Liver (tissue), 9 donors: ENCODE data around the gene RAP1GAP2. TPM values are rescaled to one million over a fixed set of nuclear protein-coding genes. Genes with fewer than 3 reads are reported as not detected.

Source experiments
- DNase-seq: peaks from one replicate; pipeline ENCODE4 v3.0.0-alpha.2; 2017; ENCODE audit warnings: low spot score
- H3K27ac ChIP-seq, 2 donors: one replicate each; pipeline ENCODE4 v1.7.0; 2013; ENCODE audit warnings: inconsistent platforms in 2 of 2, low read length in 2 of 2, control low read depth in 1 of 2, low read depth in 1 of 2, mild to moderate bottlenecking in 1 of 2
- H3K27me3 ChIP-seq, 4 donors: one replicate each; pipeline versions ENCODE4 v1.6.1 to v1.7.0; 2013; ENCODE audit warnings: low read length in 3 of 4, inconsistent platforms in 1 of 4, mild to moderate bottlenecking in 1 of 4, moderate library complexity in 1 of 4; ENCODE audit not compliant: control insufficient read depth in 4 of 4, insufficient read depth in 4 of 4
- H3K36me3 ChIP-seq, 4 donors: one replicate each; pipeline versions ENCODE4 v1.6.1 to v1.7.0; 2013; ENCODE audit warnings: low read length in 3 of 4, mild to moderate bottlenecking in 3 of 4, low read depth in 1 of 4, moderate library complexity in 1 of 4; ENCODE audit not compliant: control insufficient read depth in 4 of 4, insufficient read depth in 3 of 4
- H3K4me1 ChIP-seq, 4 donors: one replicate each; pipeline versions ENCODE4 v1.6.1 to v1.7.0; 2013; ENCODE audit warnings: low read length in 3 of 4, mild to moderate bottlenecking in 3 of 4, moderate library complexity in 1 of 4; ENCODE audit not compliant: control insufficient read depth in 4 of 4, insufficient read depth in 4 of 4
- H3K4me3 ChIP-seq, 3 donors: one replicate each; pipeline versions ENCODE4 v1.6.1 to v1.7.0; 2013; ENCODE audit warnings: low read length in 3 of 3, control low read depth in 1 of 3, low read depth in 1 of 3, mild to moderate bottlenecking in 1 of 3
- H3K9ac ChIP-seq, 2 donors: one replicate each; pipeline ENCODE4 v1.7.0; 2013; ENCODE audit warnings: low read length in 2 of 2, mild to moderate bottlenecking in 2 of 2, moderate library complexity in 2 of 2, control low read depth in 1 of 2, low read depth in 1 of 2
- H3K9me3 ChIP-seq, 4 donors: one replicate each; pipeline versions ENCODE4 v1.6.1 to v1.7.0; 2013; ENCODE audit warnings: low read length in 3 of 4; ENCODE audit not compliant: control insufficient read depth in 4 of 4
- CTCF ChIP-seq: fragments of 150-350 bp; IDR thresholded peaks from 2 replicates; pipeline ENCODE4 v1.5.1; 2017; ENCODE audit warnings: improper control_type of control experiment, low read depth, low read length; ENCODE audit not compliant: missing input control
- FOXA1 ChIP-seq: IDR thresholded peaks from 2 replicates; pipeline ENCODE4 v1.6.1; 2016; ENCODE audit warnings: antibody characterized with exemption
- FOXA2 ChIP-seq: IDR thresholded peaks from 2 replicates; pipeline ENCODE4 v1.6.1; 2016; ENCODE audit warnings: antibody characterized with exemption
- GABPA ChIP-seq, 2 donors: IDR thresholded peaks in 1 of 2; conservative IDR thresholded peaks in 1 of 2; 2 replicates each; pipeline ENCODE4 v1.6.1; 2016; ENCODE audit warnings: antibody characterized with exemption in 2 of 2, mild to moderate bottlenecking in 1 of 2, moderate library complexity in 1 of 2
- HNF4A ChIP-seq, 2 donors: conservative IDR thresholded peaks; 2 replicates each; pipeline ENCODE4 v1.6.1; 2016; ENCODE audit warnings: antibody characterized with exemption in 2 of 2, mild to moderate bottlenecking in 2 of 2
- HNF4G ChIP-seq: IDR thresholded peaks from 2 replicates; pipeline ENCODE4 v1.6.1; 2016; ENCODE audit warnings: antibody characterized with exemption
- JUND ChIP-seq, 2 donors: IDR thresholded peaks; 2 replicates each; pipeline ENCODE4 v1.6.1; 2016; ENCODE audit warnings: antibody characterized with exemption in 2 of 2
- NR2F2 ChIP-seq: IDR thresholded peaks from 2 replicates; pipeline ENCODE4 v1.6.1; 2016; ENCODE audit warnings: antibody characterized with exemption
- RAD21 ChIP-seq, 2 donors: IDR thresholded peaks; 2 replicates each; pipeline ENCODE4 v1.6.1; 2016; ENCODE audit warnings: antibody characterized with exemption in 2 of 2, mild to moderate bottlenecking in 2 of 2
- REST ChIP-seq: IDR thresholded peaks from 2 replicates; pipeline ENCODE4 v1.6.1; 2016; ENCODE audit warnings: antibody characterized with exemption, mild to moderate bottlenecking
- RXRA ChIP-seq, 2 donors: IDR thresholded peaks; 2 replicates each; pipeline ENCODE4 v1.6.1; 2017 to 2018; ENCODE audit warnings: antibody characterized with exemption in 2 of 2, mild to moderate bottlenecking in 1 of 2
- YY1 ChIP-seq: IDR thresholded peaks from 2 replicates; pipeline ENCODE4 v1.6.1; 2016; ENCODE audit warnings: antibody characterized with exemption, mild to moderate bottlenecking
- ZBTB33 ChIP-seq: IDR thresholded peaks from 2 replicates; pipeline ENCODE4 v1.6.1; 2016; ENCODE audit warnings: antibody characterized with exemption
- WGBS: extraction: QIAGEN DNeasy Blood & Tissue Kit; methylation state at CpG from one replicate; pipeline ENCODE4 v1.1.7; 2013; 5-methylcytosine and 5-hydroxymethylcytosine counted together
- polyA plus RNA-seq, 2 donors: library from polyadenylated mRNA; stranded (reverse) in 1 of 2; unstranded in 1 of 2; fragments of 200-250 nt in 1 of 2; fragments of >200 nt in 1 of 2; fragmentation: Nextera tagmentation in 1 of 2; extraction: Ambion mirVana in 1 of 2; gene quantifications; one replicate each; pipeline versions ENCODE4 v1.2.1 to v1.2.3, GENCODE V29; 2013 to 2015
- total RNA-seq, 2 donors: library from RNA; depleted of rRNA; stranded (reverse); fragments of >200 nt; gene quantifications; one replicate each; pipeline ENCODE4 v1.2.3, GENCODE V29; 2014
- TF ChIP-seq, protein P1 (sequence below): IDR thresholded peaks from 2 replicates; pipeline ENCODE4 v1.6.1; 2016; ENCODE audit warnings: antibody characterized with exemption
- TF ChIP-seq, protein P2 (sequence below): IDR thresholded peaks from 2 replicates; pipeline ENCODE4 v1.6.1; 2016; ENCODE audit warnings: antibody characterized with exemption
- donor health status: healthy.
- donor health status: healthy.
- donor health status: healthy.
- donor health status: healthy.
- donor health status: healthy.

The RAP1GAP2 gene
- total and polyA plus RNA-seq, 4 donors = 0.56 to 1.7 (median 1.1) TPM

DNA sequence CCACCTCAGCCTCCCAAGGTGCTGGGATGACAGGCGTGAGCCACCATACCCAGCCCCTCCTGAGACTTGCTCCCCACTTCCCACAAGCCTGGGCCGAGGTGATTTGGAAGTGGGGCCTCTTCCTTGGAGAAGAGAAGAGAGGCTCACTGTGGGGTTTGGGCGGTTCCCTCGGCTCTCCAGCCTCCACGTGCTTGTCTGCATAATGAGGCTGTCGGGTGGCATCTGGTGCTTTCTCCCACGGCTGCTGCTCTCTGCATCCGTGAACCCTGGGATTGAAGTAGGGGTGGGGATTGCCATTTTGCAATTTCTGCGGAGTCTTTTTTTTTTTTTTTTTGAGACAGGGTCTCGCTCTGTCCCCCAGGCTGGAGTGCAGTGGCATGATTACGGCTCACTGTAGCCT is 101.4 kb downstream of the RAP1GAP2 start (continued):
- TF ChIP-seq FOXA1 (no peak), RXRA (IDR thresholded peaks at IDR 0.05) (no peak)
- TF ChIP-seq, protein P1, sequence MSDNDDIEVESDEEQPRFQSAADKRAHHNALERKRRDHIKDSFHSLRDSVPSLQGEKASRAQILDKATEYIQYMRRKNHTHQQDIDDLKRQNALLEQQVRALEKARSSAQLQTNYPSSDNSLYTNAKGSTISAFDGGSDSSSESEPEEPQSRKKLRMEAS = no peak

- H3K27ac ChIP-seq = no peak overlapping the region
- no peaks in the 10 kb centered on the region for H3K4me1 ChIP-seq
- H3K9me3 ChIP-seq = no peaks in the 10 kb centered on the region
- no peak for DNase-seq
- no peak overlapping the region for H3K9ac ChIP-seq
- H3K36me3 ChIP-seq = no peaks in the 10 kb centered on the region
- 82% methylated on average over 15 of the region's 15 CpGs for WGBS
- H3K4me3 ChIP-seq = no peak overlapping the region
- TF ChIP-seq JUND (IDR thresholded peaks at IDR 0.05) = no peak
- TF ChIP-seq GABPA (IDR thresholded peaks at IDR 0.05 in 1 of 2, conservative IDR thresholded peaks at IDR 0.05 in 1 of 2) = no peak
- no peak for TF ChIP-seq NR2F2
- TF ChIP-seq RAD21 (IDR thresholded peaks at IDR 0.05) = no peak
- no peak for TF ChIP-seq ZBTB33
- no peaks in the 10 kb centered on the region for H3K27me3 ChIP-seq
These were observed 102.2 kb downstream of the RAP1GAP2 start for GRCh38 chr17:2898255-2898926.

GRCh38 chr17:2899906-2900305 is 103.7 kb downstream of the RAP1GAP2 start:
- DNase-seq = no peak
- Histone ChIP-seq H3K4me3 (no peak overlapping the region), H3K27me3 (no peaks in the 10 kb centered on the region), H3K27ac (no peak overlapping the region), H3K36me3 (no peaks in the 10 kb centered on the region), H3K9ac (no peak overlapping the region), H3K9me3 (no peaks in the 10 kb centered on the region), H3K4me1 (no peaks in the 10 kb centered on the region)
- WGBS = 36% methylated on average over 9 of the region's 9 CpGs
- TF ChIP-seq NR2F2 (no peak), HNF4G (no peak), REST (no peak), YY1 (no peak), HNF4A (conservative IDR thresholded peaks at IDR 0.05) (no peak), GABPA (IDR thresholded peaks at IDR 0.05 in 1 of 2, conservative IDR thresholded peaks at IDR 0.05 in 1 of 2) (no peak), RXRA (IDR thresholded peaks at IDR 0.05) (no peak), CTCF (no peak), RAD21 (IDR thresholded peaks at IDR 0.05) (no peak), FOXA2 (no peak), FOXA1 (no peak)
- TF ChIP-seq, protein P2, sequence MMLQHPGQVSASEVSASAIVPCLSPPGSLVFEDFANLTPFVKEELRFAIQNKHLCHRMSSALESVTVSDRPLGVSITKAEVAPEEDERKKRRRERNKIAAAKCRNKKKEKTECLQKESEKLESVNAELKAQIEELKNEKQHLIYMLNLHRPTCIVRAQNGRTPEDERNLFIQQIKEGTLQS = no peak
- TF ChIP-seq, protein P1 = no peak
